Retinal pigment epithelial cell (primary cell): Measurements from ENCODE around the gene OPN1SW.

Experiments
- DNase-seq: peaks from one replicate; pipeline ENCODE4 v3.0.0-alpha.2; 2010; ENCODE audit warnings: low read depth
- H3K4me3 ChIP-seq: 2 replicates; pipeline ENCODE4 v1.5.1; 2011; ENCODE audit warnings: mild to moderate bottlenecking, low read length, control low read depth, moderate library complexity
- CTCF ChIP-seq: conservative IDR thresholded peaks from 2 replicates; pipeline ENCODE4 v1.5.1; 2011; ENCODE audit warnings: low read depth, low read length, control low read depth, inconsistent platforms

OPN1SW gene

GRCh38 chr7:128740996-128741395 is 34.6 kb downstream of the OPN1SW start:
- peak overlapping the region; percentile 84 for H3K4me3 ChIP-seq
- no peak for TF ChIP-seq CTCF
- DNase-seq: peak; percentile 34

GRCh38 chr7:128739990-128740682 is 35.5 kb downstream of the OPN1SW start:
- peak overlapping the region; percentile 84 for H3K4me3 ChIP-seq
- no peak for DNase-seq
- no peak for TF ChIP-seq CTCF

GRCh38 chr7:128739048-128739962 is 36.3 kb downstream of the OPN1SW start, which contains the start of gene CALU:
TSS of gene CALU (plus strand) at chr7:128739359. CDS start at chr7:128748584, 9,225 bp downstream.
- DNase-seq: peak; percentile 88
- peak within 1 kb of the TSS; percentile 84 for H3K4me3 ChIP-seq
- TF ChIP-seq CTCF: no peak

GRCh38 chr7:128738570-128739047 is 37.0 kb downstream of the OPN1SW start:
- no peak for TF ChIP-seq CTCF
- H3K4me3 ChIP-seq: peak overlapping the region; percentile 84
- no peak for DNase-seq

- no peak for TF ChIP-seq CTCF
- no peak overlapping the region for H3K4me3 ChIP-seq
- DNase-seq: peak; percentile 62
Observed at GRCh38 chr7:128737867-128738385, 37.7 kb downstream of the OPN1SW start.

GRCh38 chr7:128737441-128737840 is 38.2 kb downstream of the OPN1SW start:
- DNase-seq: no peak
- no peak overlapping the region for H3K4me3 ChIP-seq
- TF ChIP-seq CTCF: no peak
